ENCODE data around the gene ATG7. TPM values are rescaled to one million over a fixed set of nuclear protein-coding genes. Genes with fewer than 3 reads are reported as not detected.

ATG7 gene
- total and polyA plus RNA-seq, 2 donors from 2014 or later, result 15.3 to 54.9 TPM

DNA sequence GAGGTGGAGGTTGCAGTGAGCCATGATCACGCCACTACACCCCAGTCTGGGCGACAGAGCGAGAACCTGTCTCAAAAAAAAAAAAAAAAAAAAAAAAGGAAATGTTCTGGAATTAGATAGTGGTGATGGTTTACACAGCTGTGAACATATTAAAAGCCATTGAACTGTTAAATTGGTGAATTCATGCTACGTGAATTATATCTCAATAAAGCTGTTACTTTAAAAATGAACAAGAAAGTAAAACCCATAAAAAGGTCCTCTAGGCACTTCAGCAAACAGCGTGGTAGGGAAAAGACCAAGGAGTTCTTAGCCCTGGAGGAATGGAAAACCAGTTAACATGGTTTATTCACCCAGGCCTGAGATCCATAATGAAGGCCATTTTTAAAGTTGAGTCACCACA lies 180.1 kb downstream of the ATG7 start:
- FAIRE-seq, result no peak
- no peak for DNase-seq
- Histone ChIP-seq H3K27me3 (ENCODE audit: control insufficient read depth, insufficient read depth, low read length) (no peaks in the 10 kb centered on the region), H3K4me3 (ENCODE audit: low read length in 3 of 3) (no peak overlapping the region), H3K27ac (ENCODE audit: low read depth in 2 of 2, low read length in 2 of 2) (no peak overlapping the region), H3K9me3 (ENCODE audit: control insufficient read depth in 2 of 3, insufficient read depth in 1 of 3, low read length in 3 of 3) (no peaks in the 10 kb centered on the region), H3K4me1 (ENCODE audit: control insufficient read depth in 2 of 3, insufficient read depth in 2 of 3, low read depth in 1 of 3, low read length in 3 of 3) (no peaks in the 10 kb centered on the region), H3K9ac (ENCODE audit: low read length in 3 of 3) (no peak overlapping the region), H3K36me3 (ENCODE audit: control insufficient read depth in 2 of 3, insufficient read depth in 3 of 3, low read length in 3 of 3) (no peaks in the 10 kb centered on the region)
- intact Hi-C loops (cut with DNase I), result no loop called here
- TF ChIP-seq, protein P1, sequence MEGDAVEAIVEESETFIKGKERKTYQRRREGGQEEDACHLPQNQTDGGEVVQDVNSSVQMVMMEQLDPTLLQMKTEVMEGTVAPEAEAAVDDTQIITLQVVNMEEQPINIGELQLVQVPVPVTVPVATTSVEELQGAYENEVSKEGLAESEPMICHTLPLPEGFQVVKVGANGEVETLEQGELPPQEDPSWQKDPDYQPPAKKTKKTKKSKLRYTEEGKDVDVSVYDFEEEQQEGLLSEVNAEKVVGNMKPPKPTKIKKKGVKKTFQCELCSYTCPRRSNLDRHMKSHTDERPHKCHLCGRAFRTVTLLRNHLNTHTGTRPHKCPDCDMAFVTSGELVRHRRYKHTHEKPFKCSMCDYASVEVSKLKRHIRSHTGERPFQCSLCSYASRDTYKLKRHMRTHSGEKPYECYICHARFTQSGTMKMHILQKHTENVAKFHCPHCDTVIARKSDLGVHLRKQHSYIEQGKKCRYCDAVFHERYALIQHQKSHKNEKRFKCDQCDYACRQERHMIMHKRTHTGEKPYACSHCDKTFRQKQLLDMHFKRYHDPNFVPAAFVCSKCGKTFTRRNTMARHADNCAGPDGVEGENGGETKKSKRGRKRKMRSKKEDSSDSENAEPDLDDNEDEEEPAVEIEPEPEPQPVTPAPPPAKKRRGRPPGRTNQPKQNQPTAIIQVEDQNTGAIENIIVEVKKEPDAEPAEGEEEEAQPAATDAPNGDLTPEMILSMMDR (IDR thresholded peaks at IDR 0.05; ENCODE audit: borderline replicate concordance, extremely low read depth, insufficient read depth), result no peak

DNA sequence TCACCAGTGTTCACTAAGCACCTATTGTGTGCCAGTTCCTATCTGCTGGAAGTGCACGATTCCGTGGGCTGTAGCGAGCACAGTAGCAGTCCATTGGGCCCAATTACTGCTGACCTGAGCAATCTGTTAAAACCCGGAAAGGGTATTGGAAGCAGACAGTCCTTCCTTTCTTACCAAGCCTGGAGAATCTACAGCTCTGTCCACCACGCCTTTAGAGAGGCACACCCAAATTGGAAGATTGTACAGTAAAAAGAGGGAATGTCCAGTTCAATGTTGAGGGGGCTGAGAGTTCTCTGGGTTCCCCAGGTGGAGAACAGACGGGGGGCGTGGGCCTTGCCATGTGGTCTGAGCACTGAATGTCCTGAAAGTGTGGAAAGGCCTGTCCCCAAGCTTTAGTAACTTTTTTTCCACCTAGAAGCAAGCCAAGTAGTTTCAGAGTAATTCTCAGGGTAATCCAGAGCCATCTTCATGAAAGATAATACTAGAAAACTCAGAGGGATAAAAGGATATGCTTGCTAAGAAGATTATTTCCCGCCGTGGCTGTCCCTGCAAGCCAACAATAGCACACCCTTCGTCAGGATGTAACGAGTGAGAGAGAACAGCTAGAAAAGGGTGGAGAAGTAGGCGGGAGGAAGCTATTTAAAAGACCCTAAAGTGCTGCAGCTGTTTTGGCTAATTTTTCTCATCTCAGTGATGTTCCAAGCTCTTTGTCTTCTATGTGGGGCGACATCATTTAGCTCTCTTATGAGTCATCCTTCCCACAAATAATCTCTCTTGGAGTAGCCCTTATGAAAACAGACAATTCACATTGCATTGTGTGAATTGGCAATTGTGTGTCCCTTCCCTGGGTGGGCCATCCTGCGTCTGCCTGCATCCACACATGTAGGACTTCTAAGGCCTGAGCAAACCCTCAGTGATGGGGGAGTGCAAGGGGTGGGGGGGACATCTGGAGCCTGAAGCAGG lies 181.0 kb downstream of the ATG7 start:
- FAIRE-seq, result no peak
- Histone ChIP-seq H3K9me3 (ENCODE audit: control insufficient read depth in 2 of 3, insufficient read depth in 1 of 3, low read length in 3 of 3) (no peaks in the 10 kb centered on the region), H3K27ac (ENCODE audit: low read depth in 2 of 2, low read length in 2 of 2) (no peak overlapping the region), H3K27me3 (ENCODE audit: control insufficient read depth, insufficient read depth, low read length) (no peaks in the 10 kb centered on the region), H3K4me1 (ENCODE audit: control insufficient read depth in 2 of 3, insufficient read depth in 2 of 3, low read depth in 1 of 3, low read length in 3 of 3) (no peaks in the 10 kb centered on the region), H3K4me3 (ENCODE audit: low read length in 3 of 3) (no peak overlapping the region), H3K36me3 (ENCODE audit: control insufficient read depth in 2 of 3, insufficient read depth in 3 of 3, low read length in 3 of 3) (no peaks in the 10 kb centered on the region), H3K9ac (ENCODE audit: low read length in 3 of 3) (no peak overlapping the region)
- TF ChIP-seq, protein P1 (IDR thresholded peaks at IDR 0.05; ENCODE audit: borderline replicate concordance, extremely low read depth, insufficient read depth), result no peak
- DNase-seq, result peak in 1 of 5 donors; percentile 64
- intact Hi-C loops (cut with DNase I), result no loop called here

- H3K9ac ChIP-seq (ENCODE audit: low read length in 3 of 3), result no peak overlapping the region
- H3K9me3 ChIP-seq (ENCODE audit: control insufficient read depth in 2 of 3, insufficient read depth in 1 of 3, low read length in 3 of 3), result no peaks in the 10 kb centered on the region
- H3K36me3 ChIP-seq (ENCODE audit: control insufficient read depth in 2 of 3, insufficient read depth in 3 of 3, low read length in 3 of 3), result no peaks in the 10 kb centered on the region
- H3K4me1 ChIP-seq (ENCODE audit: control insufficient read depth in 2 of 3, insufficient read depth in 2 of 3, low read depth in 1 of 3, low read length in 3 of 3), result no peaks in the 10 kb centered on the region
- no peak for DNase-seq
- intact Hi-C loops (cut with DNase I), result no loop called here
- no peak for FAIRE-seq
- H3K4me3 ChIP-seq (ENCODE audit: low read length in 3 of 3), result no peak overlapping the region
- TF ChIP-seq, protein P1 (IDR thresholded peaks at IDR 0.05; ENCODE audit: borderline replicate concordance, extremely low read depth, insufficient read depth), result no peak
- no peak overlapping the region for H3K27ac ChIP-seq (ENCODE audit: low read depth in 2 of 2, low read length in 2 of 2)
- H3K27me3 ChIP-seq (ENCODE audit: control insufficient read depth, insufficient read depth, low read length), result no peaks in the 10 kb centered on the region
Measured at GRCh38 chr3:11455956-11456355, 183.8 kb downstream of the ATG7 start.

Data from kidney (tissue), 14 donors.